Panc1 (cell line): ENCODE measurements around the gene DPYSL3.

Experiments used
- CTCF ChIP-seq: fragments of 450-650 bp; IDR thresholded peaks from 2 replicates; pipeline ENCODE4 v1.5.1; 2017; ENCODE audit warnings: mild to moderate bottlenecking
- POLR2AphosphoS5 ChIP-seq: IDR thresholded peaks from 2 replicates; pipeline ENCODE4 v1.6.1; 2012; ENCODE audit warnings: mild to moderate bottlenecking, low read depth, low read length, moderate library complexity

- no peak for TF ChIP-seq CTCF
- no peak for TF ChIP-seq POLR2AphosphoS5
Observed at GRCh38 chr5:147523069-147523468, 13.2 kb upstream of the DPYSL3 start.
